OCI-LY1 (cell line): Measurements from ENCODE around the gene CYBA.

ENCODE experiments used
- H2AFZ ChIP-seq: fragments of 200-600 bp; sonication (generic), shearing (Covaris generic); 2 replicates; pipeline ENCODE4 v1.6.0; 2014; ENCODE audit warnings: antibody characterized with exemption, mild to moderate bottlenecking, low read length
- H3F3A ChIP-seq: fragments of 200-600 bp; sonication (generic), shearing (Covaris generic); 2 replicates; pipeline ENCODE4 v1.6.0; 2014; ENCODE audit warnings: mild to moderate bottlenecking, antibody characterized with exemption, low read length, moderate library complexity; ENCODE audit not compliant: insufficient read depth
- H3K27ac ChIP-seq: fragments of 200-600 bp; sonication (generic); 2 replicates; pipeline ENCODE4 v1.5.1; 2014; ENCODE audit warnings: low read length, mixed run types, mild to moderate bottlenecking, low read depth; ENCODE audit not compliant: poor library complexity, severe bottlenecking
- H3K27me3 ChIP-seq: fragments of 200-600 bp; sonication (generic); 2 replicates; pipeline ENCODE4 v1.6.0; 2014; ENCODE audit warnings: antibody characterized with exemption, mild to moderate bottlenecking, low read length, moderate library complexity; ENCODE audit not compliant: insufficient read depth
- H3K36me3 ChIP-seq: fragments of 200-600 bp; sonication (generic); 2 replicates; pipeline ENCODE4 v1.6.1; 2014; ENCODE audit warnings: mild to moderate bottlenecking, antibody characterized with exemption, low read length, moderate library complexity, mixed read lengths; ENCODE audit not compliant: insufficient read depth
- H3K4me1 ChIP-seq: fragments of 200-600 bp; sonication (generic); 2 replicates; pipeline ENCODE4 v1.5.1; 2014; ENCODE audit warnings: mild to moderate bottlenecking, low read length, moderate library complexity; ENCODE audit not compliant: insufficient read depth, severe bottlenecking
- H3K4me2 ChIP-seq: fragments of 200-600 bp; sonication (generic), shearing (Covaris generic); 2 replicates; pipeline ENCODE4 v1.6.1; 2014; ENCODE audit warnings: low read length
- H3K4me3 ChIP-seq: fragments of 200-600 bp; sonication (generic); 2 replicates; pipeline ENCODE4 v1.5.1; 2014; ENCODE audit warnings: low read length, low read depth, mild to moderate bottlenecking, mixed read lengths; ENCODE audit not compliant: poor library complexity, severe bottlenecking
- H3K79me2 ChIP-seq: fragments of 200-600 bp; shearing (Covaris generic); 2 replicates; pipeline ENCODE4 v1.6.1; 2016; ENCODE audit warnings: mixed run types, low read length, mixed read lengths; ENCODE audit not compliant: insufficient read depth
- H3K9ac ChIP-seq: fragments of 200-600 bp; sonication (generic), shearing (Covaris generic); 2 replicates; pipeline ENCODE4 v1.6.1; 2014; ENCODE audit warnings: mild to moderate bottlenecking, low read length, mixed read lengths
- H3K9me2 ChIP-seq: fragments of 200-600 bp; sonication (generic), shearing (Covaris generic); 2 replicates; pipeline ENCODE4 v1.6.1; 2014; ENCODE audit warnings: low read depth, mild to moderate bottlenecking, low read length, mixed read lengths
- H3K9me3 ChIP-seq: fragments of 200-600 bp; shearing (Covaris generic); 2 replicates; pipeline ENCODE4 v1.6.1; 2014; ENCODE audit warnings: low read length, mixed read lengths
- H4K20me1 ChIP-seq: fragments of 200-600 bp; sonication (generic), shearing (Covaris generic); 2 replicates; pipeline ENCODE4 v1.6.0; 2016; ENCODE audit warnings: mild to moderate bottlenecking, low read length; ENCODE audit not compliant: insufficient read depth
- EZH2 ChIP-seq: fragments of 200-600 bp; sonication (generic), shearing (Covaris generic); IDR thresholded peaks from 2 replicates; pipeline ENCODE4 v1.8.0; 2017; ENCODE audit warnings: borderline replicate concordance, mixed run types, mild to moderate bottlenecking, antibody characterized with exemption, low read length, moderate library complexity, mixed read lengths
- TF ChIP-seq, protein P1 (sequence below): fragments of 200-600 bp; sonication (generic), shearing (Covaris generic); IDR thresholded peaks from 2 replicates; pipeline ENCODE4 v1.5.1; 2017; ENCODE audit warnings: mild to moderate bottlenecking, antibody characterized with exemption, low read length, moderate library complexity, mixed read lengths

The CYBA gene

DNA sequence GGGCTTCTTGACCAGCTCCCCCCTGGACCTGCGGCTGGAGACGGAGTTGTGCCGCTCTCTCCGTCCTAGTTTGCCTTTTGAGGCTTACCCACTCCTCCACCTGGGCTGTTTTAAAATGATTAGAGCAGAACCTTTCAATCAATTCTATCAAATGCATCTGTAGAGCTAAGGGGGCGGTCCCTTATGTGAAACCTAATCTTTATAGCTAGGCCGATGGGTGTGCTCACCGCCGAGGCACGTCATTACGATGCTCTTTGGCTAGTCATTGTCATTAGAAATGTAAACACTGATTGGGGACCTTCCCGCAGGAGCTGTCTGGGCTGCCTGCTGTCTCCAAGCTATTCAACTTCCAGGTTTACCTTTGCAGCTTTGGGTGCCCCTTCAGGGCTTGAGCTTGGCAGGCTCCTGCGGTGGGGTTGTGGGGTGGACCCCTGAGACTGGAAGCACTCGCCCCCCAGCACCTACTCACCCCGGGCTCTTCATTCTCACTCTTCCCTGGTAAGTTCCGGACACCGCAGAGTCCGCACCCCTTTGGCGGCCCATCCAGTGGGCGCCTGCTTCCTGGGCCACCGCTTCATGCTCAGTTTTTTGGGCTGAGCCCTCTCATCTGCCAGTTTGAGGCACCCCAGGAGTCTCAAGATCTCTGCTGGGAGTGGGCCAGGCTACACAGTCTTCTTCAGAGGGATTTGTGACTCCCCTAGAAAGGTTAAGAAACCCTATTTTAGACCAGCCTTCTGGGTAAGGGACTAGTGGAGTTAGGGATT lies 33.4 kb downstream of the CYBA start:
- Histone ChIP-seq H3K4me3 (no peak overlapping the region), H3K27me3 (no peaks in the 10 kb centered on the region), H2AFZ (no peak overlapping the region), H3K27ac (no peak overlapping the region), H3K36me3 (peaks cover 48% of the 10 kb centered on the region), H3F3A (no peaks in the 10 kb centered on the region), H3K9me3 (no peaks in the 10 kb centered on the region), H4K20me1 (no peaks in the 10 kb centered on the region), H3K79me2 (no peaks in the 10 kb centered on the region), H3K4me1 (no peaks in the 10 kb centered on the region), H3K4me2 (no peak overlapping the region), H3K9me2 (no peaks in the 10 kb centered on the region), H3K9ac (no peak overlapping the region)
- TF ChIP-seq, protein P1, sequence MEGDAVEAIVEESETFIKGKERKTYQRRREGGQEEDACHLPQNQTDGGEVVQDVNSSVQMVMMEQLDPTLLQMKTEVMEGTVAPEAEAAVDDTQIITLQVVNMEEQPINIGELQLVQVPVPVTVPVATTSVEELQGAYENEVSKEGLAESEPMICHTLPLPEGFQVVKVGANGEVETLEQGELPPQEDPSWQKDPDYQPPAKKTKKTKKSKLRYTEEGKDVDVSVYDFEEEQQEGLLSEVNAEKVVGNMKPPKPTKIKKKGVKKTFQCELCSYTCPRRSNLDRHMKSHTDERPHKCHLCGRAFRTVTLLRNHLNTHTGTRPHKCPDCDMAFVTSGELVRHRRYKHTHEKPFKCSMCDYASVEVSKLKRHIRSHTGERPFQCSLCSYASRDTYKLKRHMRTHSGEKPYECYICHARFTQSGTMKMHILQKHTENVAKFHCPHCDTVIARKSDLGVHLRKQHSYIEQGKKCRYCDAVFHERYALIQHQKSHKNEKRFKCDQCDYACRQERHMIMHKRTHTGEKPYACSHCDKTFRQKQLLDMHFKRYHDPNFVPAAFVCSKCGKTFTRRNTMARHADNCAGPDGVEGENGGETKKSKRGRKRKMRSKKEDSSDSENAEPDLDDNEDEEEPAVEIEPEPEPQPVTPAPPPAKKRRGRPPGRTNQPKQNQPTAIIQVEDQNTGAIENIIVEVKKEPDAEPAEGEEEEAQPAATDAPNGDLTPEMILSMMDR: no peak
- no peak for TF ChIP-seq EZH2

DNA sequence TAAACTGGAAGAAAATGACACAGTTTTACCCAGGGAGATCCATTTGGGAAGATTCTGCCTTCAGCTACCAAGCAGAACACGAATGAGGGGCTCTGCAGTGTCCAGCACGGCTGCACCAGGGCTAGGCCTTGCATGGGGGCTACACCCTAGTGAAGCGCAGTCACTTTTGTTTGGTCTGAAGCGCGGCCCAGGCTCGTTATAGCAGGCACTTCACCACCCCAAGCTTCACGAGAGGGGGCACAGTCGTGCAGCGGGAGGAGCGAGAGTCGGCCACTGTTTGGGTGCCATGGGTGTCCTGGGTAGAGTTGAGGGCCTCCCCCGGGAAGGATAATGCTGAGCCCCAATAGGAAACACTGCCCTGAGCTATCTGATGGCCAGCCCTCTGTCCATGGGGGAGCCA lies 34.1 kb downstream of the CYBA start:
- Histone ChIP-seq H3K4me2 (no peak overlapping the region), H3F3A (no peaks in the 10 kb centered on the region), H3K27ac (no peak overlapping the region), H4K20me1 (no peaks in the 10 kb centered on the region), H3K79me2 (no peaks in the 10 kb centered on the region), H3K9me2 (no peaks in the 10 kb centered on the region), H3K27me3 (no peaks in the 10 kb centered on the region), H3K4me1 (no peaks in the 10 kb centered on the region), H3K9me3 (no peaks in the 10 kb centered on the region), H3K36me3 (peaks cover 42% of the 10 kb centered on the region), H3K4me3 (no peak overlapping the region), H2AFZ (no peak overlapping the region), H3K9ac (no peak overlapping the region)
- no peak for TF ChIP-seq EZH2
- TF ChIP-seq, protein P1: no peak

DNA sequence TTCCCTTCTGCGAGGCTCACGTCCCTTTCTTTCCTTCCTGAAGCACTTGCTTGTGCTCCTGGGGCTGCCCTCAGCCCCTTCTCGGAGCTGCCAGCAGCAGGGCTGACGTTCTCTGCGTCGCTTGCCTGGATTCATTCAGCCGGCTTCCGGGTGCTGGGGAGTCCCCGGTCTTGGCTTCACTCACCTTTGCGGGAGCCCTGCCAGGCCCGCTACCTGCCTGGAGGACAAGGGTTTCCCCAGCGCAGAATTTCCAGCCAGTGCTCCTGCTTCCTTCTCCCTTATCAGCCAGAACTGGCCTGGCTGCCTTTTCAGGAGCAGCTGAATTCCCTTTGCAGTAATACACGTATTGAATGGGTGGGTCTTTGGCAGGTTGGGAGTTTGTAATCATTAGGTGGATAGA lies 34.5 kb downstream of the CYBA start:
- no peaks in the 10 kb centered on the region for H3K27me3 ChIP-seq
- H3K4me1 ChIP-seq: no peaks in the 10 kb centered on the region
- no peak overlapping the region for H3K4me3 ChIP-seq
- no peaks in the 10 kb centered on the region for H3K9me2 ChIP-seq
- H3K36me3 ChIP-seq: peaks cover 44% of the 10 kb centered on the region
- H3K9me3 ChIP-seq: no peaks in the 10 kb centered on the region
- H3K4me2 ChIP-seq: no peak overlapping the region
- no peak overlapping the region for H3K27ac ChIP-seq
- no peaks in the 10 kb centered on the region for H3F3A ChIP-seq
- no peak overlapping the region for H2AFZ ChIP-seq
- H3K9ac ChIP-seq: no peak overlapping the region
- H4K20me1 ChIP-seq: no peaks in the 10 kb centered on the region
- H3K79me2 ChIP-seq: no peaks in the 10 kb centered on the region
- no peak for TF ChIP-seq EZH2
